Posterior cingulate gyrus (tissue), 11 donors: ENCODE measurements around the gene TBCC.
"Not testable (repeated sequence)": the region's sequence is repeated elsewhere in the genome, so short reads cannot be mapped to it uniquely, and the experiment has no call there.

Experiments used
- DNase-seq, 10 donors: peaks; one replicate each; pipeline versions ENCODE4 v3.0.0 to v3.0.0-alpha.2; 2020 to 2021; ENCODE audit warnings: mixed read lengths in 3 of 10
- intact Hi-C: fragments of 100-400 bp; cut with DNase I; formaldehyde crosslinking; loops from one replicate; pipeline ENCODE4 v1.15.1; 2023

Gene TBCC

GRCh38 chr6:42742116-42742894 lies 3.6 kb downstream of the TBCC start:
- intact Hi-C loops, result no loop called here
- DNase-seq, result peak in 1 of 10 donors; percentile 41

GRCh38 chr6:42740725-42741124 lies 5.2 kb downstream of the TBCC start:
- intact Hi-C loops, result no loop called here
- DNase-seq, result no peak

GRCh38 chr6:42735976-42736375 lies 9.9 kb downstream of the TBCC start:
- DNase-seq, result peak in 1 of 10 donors; percentile 5
- intact Hi-C loops, result no loop called here

- peak in 1 of 10 donors; percentile 60 for DNase-seq
- intact Hi-C loops, result not testable (repeated sequence)
Measured at GRCh38 chr6:42733867-42734481, 11.9 kb downstream of the TBCC start.

- intact Hi-C loops, result loop anchor here (10.0 kb wide), 1 partner anchor 55 kb away; the partner anchor contains the start of gene BICRAL
Measured at GRCh38 chr6:42729731-42730130, 16.2 kb downstream of the TBCC start.

GRCh38 chr6:42727627-42728026 lies 18.3 kb downstream of the TBCC start:
- intact Hi-C loops, result loop anchor here (2.0 to 10.0 kb wide), 3 partner anchors 17 to 67 kb away; partner anchors contain the start of gene BICRAL
- peak in 1 of 10 donors; percentile 48 for DNase-seq

More at GRCh38 chr6:42729731-42730130, 16.2 kb downstream of the TBCC start:
- DNase-seq, result peak in 1 of 10 donors; percentile 10

GRCh38 chr6:42727087-42727611 lies 18.8 kb downstream of the TBCC start:
- DNase-seq, result peak in 7 of 10 donors; percentile 20 to 91 (median 56)
- intact Hi-C loops, result loop anchor here (2.0 to 10.0 kb wide), 3 partner anchors 18 to 66 kb away; partner anchors contain the start of gene BICRAL

GRCh38 chr6:42726485-42727086 lies 19.3 kb downstream of the TBCC start:
- DNase-seq, result peak in 9 of 10 donors; percentile 22 to 92 (median 61)
- intact Hi-C loops, result loop anchor here (2.0 to 10.0 kb wide), 3 partner anchors 18 to 66 kb away; partner anchors contain the start of gene BICRAL

GRCh38 chr6:42726026-42726425 lies 19.9 kb downstream of the TBCC start:
- no peak for DNase-seq
- intact Hi-C loops, result loop anchor here (2.0 to 10.0 kb wide), 3 partner anchors 19 to 65 kb away; partner anchors contain the start of gene BICRAL

GRCh38 chr6:42724825-42725224 lies 21.1 kb downstream of the TBCC start:
- intact Hi-C loops, result loop anchor here (10.0 kb wide), 1 partner anchor 60 kb away; the partner anchor contains the start of gene BICRAL
- DNase-seq, result no peak

GRCh38 chr6:42722497-42722896 lies 23.4 kb downstream of the TBCC start, which contains the start of gene PRPH2:
TSS of gene PRPH2 (minus strand) at chr6:42722597. CDS start at chr6:42722334, 263 bp downstream.
- DNase-seq, result no peak
- intact Hi-C loops, result loop anchor here (10.0 kb wide), 1 partner anchor 62 kb away; the partner anchor contains the start of gene BICRAL

GRCh38 chr6:42720739-42721138 lies 25.2 kb downstream of the TBCC start:
- peak in 2 of 10 donors; percentile 8 to 61 for DNase-seq
- intact Hi-C loops, result loop anchor here (10.0 kb wide), 1 partner anchor 64 kb away; the partner anchor contains the start of gene BICRAL

GRCh38 chr6:42715871-42716270 lies 30.0 kb downstream of the TBCC start:
- intact Hi-C loops, result no loop called here

GRCh38 chr6:42714098-42714761 lies 31.7 kb downstream of the TBCC start:
- intact Hi-C loops, result no loop called here
- no peak for DNase-seq

More at GRCh38 chr6:42715871-42716270, 30.0 kb downstream of the TBCC start:
- DNase-seq, result no peak

GRCh38 chr6:42711930-42712329 lies 34.0 kb downstream of the TBCC start:
- intact Hi-C loops, result no loop called here
- DNase-seq, result no peak

- intact Hi-C loops, result no loop called here
- peak in 1 of 10 donors; percentile 85 for DNase-seq
Measured at GRCh38 chr6:42710316-42710715, 35.6 kb downstream of the TBCC start.

- intact Hi-C loops, result no loop called here
- peak in 1 of 10 donors; percentile 43 for DNase-seq
Measured at GRCh38 chr6:42709871-42710270, 36.0 kb downstream of the TBCC start.

- intact Hi-C loops, result no loop called here
Measured at GRCh38 chr6:42708096-42708495, 37.8 kb downstream of the TBCC start.

GRCh38 chr6:42707595-42707994 lies 38.3 kb downstream of the TBCC start:
- intact Hi-C loops, result no loop called here
- peak in 1 of 10 donors; percentile 56 for DNase-seq

More at GRCh38 chr6:42708096-42708495, 37.8 kb downstream of the TBCC start:
- no peak for DNase-seq
